CD14-positive monocyte (primary cell): ENCODE results near the gene PRAMEF10. TPM values are rescaled to one million over a fixed set of nuclear protein-coding genes. Genes with fewer than 3 reads are reported as not detected.
"Not testable (repeated sequence)": the region's sequence is repeated elsewhere in the genome, so short reads cannot be mapped to it uniquely, and the experiment has no call there.

Experiments
- DNase-seq, 3 donors: peaks; one replicate each; pipeline ENCODE4 v3.0.0-alpha.2; 2011 to 2022
- H2AFZ ChIP-seq: 2 replicates; pipeline ENCODE4 v1.6.0; 2012; ENCODE audit warnings: mild to moderate bottlenecking, low read depth, low read length, inconsistent platforms; ENCODE audit not compliant: insufficient read depth, poor library complexity, severe bottlenecking
- H3K27ac ChIP-seq, 2 donors: 1 replicate in 1 of 2; 2 replicates in 1 of 2; pipeline ENCODE4 v1.5.1; 2012 to 2013; ENCODE audit warnings: low read length in 2 of 2, control low read depth in 1 of 2, inconsistent platforms in 1 of 2, low read depth in 1 of 2, mild to moderate bottlenecking in 1 of 2
- H3K27me3 ChIP-seq, 2 donors: one replicate each; pipeline versions ENCODE4 v1.6.0 to v1.6.1; 2011 to 2013; ENCODE audit warnings: low read length in 2 of 2; ENCODE audit not compliant: control insufficient read depth in 2 of 2, insufficient read depth in 2 of 2
- H3K36me3 ChIP-seq, 2 donors: replicated peaks in 1 of 2; 1 replicate in 1 of 2; 2 replicates in 1 of 2; pipeline versions ENCODE4 v1.5.1 to v1.6.1; 2012 to 2013; ENCODE audit warnings: low read length in 2 of 2, control low read depth in 1 of 2, inconsistent platforms in 1 of 2, mild to moderate bottlenecking in 1 of 2; ENCODE audit not compliant: insufficient read depth in 2 of 2, control insufficient read depth in 1 of 2
- H3K4me1 ChIP-seq, 2 donors: 1 replicate in 1 of 2; 2 replicates in 1 of 2; pipeline versions ENCODE4 v1.5.1 to v1.6.1; 2012 to 2013; ENCODE audit warnings: low read length in 2 of 2, control low read depth in 1 of 2, inconsistent platforms in 1 of 2, mild to moderate bottlenecking in 1 of 2, moderate library complexity in 1 of 2; ENCODE audit not compliant: insufficient read depth in 2 of 2, control insufficient read depth in 1 of 2
- H3K4me2 ChIP-seq: replicated peaks from 2 replicates; pipeline ENCODE3; 2012; ENCODE audit warnings: low read length, moderate library complexity, mild to moderate bottlenecking; ENCODE audit not compliant: poor library complexity, severe bottlenecking; ENCODE audit errors: extremely low read depth
- H3K4me3 ChIP-seq, 3 experiments: fragments of 200-600 bp in 1 of 3; sonication (generic) in 1 of 3; replicated peaks in 1 of 3; 1 replicate in 2 of 3; 2 replicates in 1 of 3; pipeline ENCODE4 v1.5.1; 2011 to 2013; ENCODE audit warnings: low read length in 3 of 3, mild to moderate bottlenecking in 3 of 3, control low read depth in 2 of 3, low read depth in 2 of 3, inconsistent platforms in 1 of 3, moderate library complexity in 1 of 3
- H3K79me2 ChIP-seq: 2 replicates; pipeline ENCODE4 v1.6.0; 2012; ENCODE audit warnings: mild to moderate bottlenecking, control low read depth, inconsistent platforms, low read length, moderate library complexity; ENCODE audit not compliant: insufficient read depth
- H3K9ac ChIP-seq: 2 replicates; pipeline ENCODE4 v1.6.0; 2017; ENCODE audit warnings: low read length, mild to moderate bottlenecking; ENCODE audit not compliant: insufficient read depth, poor library complexity, severe bottlenecking
- H3K9me3 ChIP-seq, 2 donors: replicated peaks in 1 of 2; 1 replicate in 1 of 2; 2 replicates in 1 of 2; pipeline versions ENCODE4 v1.5.1 to v1.6.1; 2012 to 2013; ENCODE audit warnings: low read length in 2 of 2, control low read depth in 1 of 2; ENCODE audit not compliant: control insufficient read depth in 1 of 2, insufficient read depth in 1 of 2
- H4K20me1 ChIP-seq: 2 replicates; pipeline ENCODE4 v1.6.0; 2012; ENCODE audit warnings: mild to moderate bottlenecking, low read length, control low read depth, moderate library complexity; ENCODE audit not compliant: insufficient read depth
- H3K27ac Mint-ChIP-seq, 7 donors: one replicate each; pipeline ENCODE4 v1.8.0; 2020; ENCODE audit warnings: mild to moderate bottlenecking in 7 of 7, mixed read lengths in 7 of 7, moderate library complexity in 6 of 7, inconsistent platforms in 2 of 7
- H3K27me3 Mint-ChIP-seq, 3 donors: one replicate each; pipeline ENCODE4 v1.8.0; 2021 to 2022; ENCODE audit warnings: low read depth in 3 of 3, mild to moderate bottlenecking in 3 of 3, mixed read lengths in 3 of 3, moderate library complexity in 3 of 3, inconsistent platforms in 1 of 3
- H3K36me3 Mint-ChIP-seq, 2 donors: one replicate each; pipeline ENCODE4 v1.8.0; 2020; ENCODE audit warnings: mixed read lengths in 2 of 2, inconsistent platforms in 1 of 2, mild to moderate bottlenecking in 1 of 2
- H3K4me1 Mint-ChIP-seq: one replicate; pipeline ENCODE4 v1.8.0; 2020; ENCODE audit warnings: mild to moderate bottlenecking, mixed read lengths
- H3K4me3 Mint-ChIP-seq, 2 donors: one replicate each; pipeline ENCODE4 v1.8.0; 2020; ENCODE audit warnings: mild to moderate bottlenecking in 2 of 2, mixed read lengths in 2 of 2, moderate library complexity in 1 of 2
- H3K9me3 Mint-ChIP-seq, 7 donors: one replicate each; pipeline ENCODE4 v1.8.0; 2020 to 2022; ENCODE audit warnings: mixed read lengths in 7 of 7, mild to moderate bottlenecking in 6 of 7, moderate library complexity in 6 of 7, inconsistent platforms in 2 of 7
- CTCF ChIP-seq: fragments of 200-600 bp; IDR thresholded peaks from one replicate; pipeline ENCODE4 v1.8.0; 2022; ENCODE audit warnings: antibody characterized with exemption, mild to moderate bottlenecking
- WGBS: methylation state at CpG from one replicate; pipeline ENCODE4 v1.1.5; 2013; ENCODE audit warnings: missing lambda C conversion rate; ENCODE audit not compliant: insufficient coverage; 5-methylcytosine and 5-hydroxymethylcytosine counted together
- intact Hi-C, 2 donors: fragments of 100-400 bp; cut with micrococcal nuclease; formaldehyde crosslinking; loops; one replicate each; pipeline versions ENCODE4 v1.15.0 to v1.15.1; 2023
- polyA plus RNA-seq, 3 donors: library from polyadenylated mRNA; depleted of rRNA in 1 of 3; unstranded in 2 of 3; stranded (reverse) in 1 of 3; fragments of 300-500 nt in 2 of 3; fragments of >200 nt in 1 of 3; fragmentation: Illumina TruSeq in 2 of 3; gene quantifications; 1 replicate in 2 of 3; 2 replicates in 1 of 3; pipeline ENCODE4 v1.2.3, GENCODE V29; 2012 to 2021
- small RNA-seq: library from RNA; depleted of rRNA; stranded (forward); fragments of <200 nt; gene quantifications from one replicate; pipeline ENCODE3, GENCODE V24; 2012; ENCODE audit warnings: low read depth; ENCODE audit not compliant: insufficient read length

PRAMEF10 gene
- polyA plus RNA-seq, 3 donors = not detected

GRCh38 chr1:12851779-12852178, 46.3 kb downstream of the PRAMEF10 start:
- H2AFZ ChIP-seq = no peak overlapping the region
- Mint-ChIP-seq H3K36me3 (no peaks in the 10 kb centered on the region), H3K27me3 (peaks cover 0 to 4% (median 3%) of the 10 kb centered on the region in 3 donors), H3K4me3 (no peak overlapping the region), H3K4me1 (no peaks in the 10 kb centered on the region), H3K9me3 (peaks cover 2 to 9% (median 4%) of the 10 kb centered on the region in 7 donors), H3K27ac (no peak overlapping the region)
- TF ChIP-seq CTCF = no peak
- no peaks in the 10 kb centered on the region for H3K9me3 ChIP-seq
- no peak overlapping the region for H3K27ac ChIP-seq
- DNase-seq = no peak
- no CpG with 5 or more reads among the region's 4 CpGs for WGBS
- H3K4me2 ChIP-seq = no peak overlapping the region
- H4K20me1 ChIP-seq = no peaks in the 10 kb centered on the region
- no peaks in the 10 kb centered on the region for H3K27me3 ChIP-seq
- H3K4me3 ChIP-seq = no peak overlapping the region
- no peaks in the 10 kb centered on the region for H3K4me1 ChIP-seq
- no peaks in the 10 kb centered on the region for H3K36me3 ChIP-seq
- H3K79me2 ChIP-seq = no peaks in the 10 kb centered on the region
- H3K9ac ChIP-seq = no peak overlapping the region
- intact Hi-C loops = no loop called here

GRCh38 chr1:12848620-12849019, 49.5 kb downstream of the PRAMEF10 start, which contains the start of gene HNRNPCL1:
TSS of gene HNRNPCL1 (minus strand) at chr1:12848720. CDS start at chr1:12848289, 431 bp downstream.
- intact Hi-C loops, H3K27me3 Mint-ChIP-seq, H3K27ac ChIP-seq, DNase-seq, H3K9ac ChIP-seq, H3K27me3 ChIP-seq, H4K20me1 ChIP-seq, H3K4me1 ChIP-seq, H3K4me3 Mint-ChIP-seq, H3K4me2 ChIP-seq, H3K36me3 Mint-ChIP-seq, H3K27ac Mint-ChIP-seq, H3K79me2 ChIP-seq, H3K4me3 ChIP-seq, H3K9me3 ChIP-seq, H3K36me3 ChIP-seq, H2AFZ ChIP-seq, H3K4me1 Mint-ChIP-seq: not testable (repeated sequence)
- H3K9me3 Mint-ChIP-seq = peaks cover 2 to 13% (median 10%) of the 10 kb centered on the region in 7 donors
- WGBS = 100% methylated on average over 2 of the region's 7 CpGs

Small RNA genes within 50 kb of the gene (small RNA-seq; reads per million reads assigned to genes)
- not detected for gene RNU6-1072P

Other genes starting within 250 kb of the PRAMEF10 start
- gene AADACL3, start 182.2 kb downstream of the PRAMEF10 start, polyA plus RNA-seq = not detected
- gene CFAP107, start 152.1 kb downstream of the PRAMEF10 start, polyA plus RNA-seq = not detected
- gene PRAMEF12, start 124.5 kb downstream of the PRAMEF10 start, polyA plus RNA-seq = not detected
- not detected for gene PRAMEF1, start 106.9 kb downstream of the PRAMEF10 start, polyA plus RNA-seq
- gene PRAMEF11, start 66.9 kb downstream of the PRAMEF10 start, polyA plus RNA-seq = not detected
- gene HNRNPCL1, start 49.5 kb downstream of the PRAMEF10 start, polyA plus RNA-seq = not detected
- not detected for gene PRAMEF2, start 41.2 kb downstream of the PRAMEF10 start, polyA plus RNA-seq
- gene PRAMEF4, start 12.1 kb downstream of the PRAMEF10 start, polyA plus RNA-seq = not detected
- not detected for gene PRAMEF7, start 18.3 kb upstream of the PRAMEF10 start, polyA plus RNA-seq
- not detected for gene PRAMEF6, start 49.3 kb upstream of the PRAMEF10 start, polyA plus RNA-seq
- not detected for gene PRAMEF27, start 158.3 kb upstream of the PRAMEF10 start, polyA plus RNA-seq
- gene HNRNPCL3, start 162.5 kb upstream of the PRAMEF10 start, polyA plus RNA-seq = not detected
- not detected for gene PRAMEF25, start 172.5 kb upstream of the PRAMEF10 start, polyA plus RNA-seq
- gene HNRNPCL2, start 218.6 kb upstream of the PRAMEF10 start, polyA plus RNA-seq = not detected